PC-3 (cell line): ENCODE measurements around the gene ADRA2B.

Source experiments
- CTCF ChIP-seq: fragments of 300-600 bp; sonication (generic); conservative IDR thresholded peaks from 2 replicates; pipeline ENCODE4 v1.5.1; 2017; ENCODE audit warnings: antibody characterized with exemption, low read depth, mild to moderate bottlenecking, low read length
- EZH2phosphoT487 ChIP-seq: fragments of 300-600 bp; sonication (generic); IDR thresholded peaks from 2 replicates; pipeline ENCODE4 v1.6.1; 2018; ENCODE audit warnings: mild to moderate bottlenecking, antibody characterized with exemption, low read length, borderline replicate concordance

GRCh38 chr2:96142217-96143113, 26.1 kb upstream of the ADRA2B start:
- TF ChIP-seq CTCF = no peak
- no peak for TF ChIP-seq EZH2phosphoT487
